Testis (tissue), 2 donors: ENCODE results near the gene DAB2.

Experiments used
- CTCF ChIP-seq, 3 experiments: fragments of 450-650 bp in 2 of 3; fragments of 200-600 bp in 1 of 3; sonication (generic) in 1 of 3; IDR thresholded peaks; one replicate each; pipeline ENCODE4 v1.5.1; 2016 to 2019; ENCODE audit warnings: antibody characterized with exemption in 3 of 3, mild to moderate bottlenecking in 2 of 3, moderate library complexity in 1 of 3
- POLR2A ChIP-seq: fragments of 450-650 bp; IDR thresholded peaks from one replicate; pipeline ENCODE4 v1.6.1; 2017; ENCODE audit warnings: antibody characterized with exemption, mild to moderate bottlenecking, moderate library complexity

GRCh38 chr5:39341896-39342295, 82.9 kb downstream of the DAB2 start:
- no peak for TF ChIP-seq CTCF (IDR thresholded peaks at IDR 0.05)
- TF ChIP-seq POLR2A = no peak
